SK-N-SH (cell line): ENCODE data around the gene CARMIL3. TPM values are rescaled to one million over a fixed set of nuclear protein-coding genes. Genes with fewer than 3 reads are reported as not detected.
A peak's percentile ranks its signal among the peaks of the same experiment; 100 is the strongest.

Experiments
- CTCF ChIA-PET: fragments of 300-600, 350-600 bp; formaldehyde crosslinking; extraction: SDS; loops from one replicate; lab custom pipeline; 2021; lab: Yijun Ruan, JAX
- POLR2A ChIA-PET: fragments of 350-600 bp; sonication (Branson Sonifier 250); formaldehyde crosslinking; extraction: SDS; loops from one replicate; lab custom pipeline; 2020; ENCODE audit warnings: antibody characterized with exemption, inconsistent platforms; lab: Yijun Ruan, JAX
- DNase-seq: peaks from one replicate; pipeline ENCODE4 v3.0.0; 2012
- H2AFZ ChIP-seq: fragments of 200-600 bp; sonication (generic); 2 replicates; pipeline ENCODE4 v1.8.1; 2016; ENCODE audit warnings: antibody characterized with exemption, mild to moderate bottlenecking, low read depth
- H3F3A ChIP-seq: fragments of 200-600 bp; sonication (generic); replicated peaks from 2 replicates; pipeline ENCODE3; 2016; ENCODE audit warnings: antibody characterized with exemption, mild to moderate bottlenecking; ENCODE audit not compliant: insufficient read depth
- H3K27ac ChIP-seq, 2 experiments: fragments of 200-500 bp in 1 of 2; fragments of 200-600 bp in 1 of 2; sonication (Bioruptor generic) in 1 of 2; sonication (generic), shearing (Covaris generic) in 1 of 2; 2 replicates each; pipeline versions ENCODE4 v1.5.1 to v1.6.1; 2014 to 2016; ENCODE audit warnings: low read depth in 2 of 2, inconsistent platforms in 1 of 2, low read length in 1 of 2, mild to moderate bottlenecking in 1 of 2, mixed read lengths in 1 of 2
- H3K27me3 ChIP-seq: fragments of 200-600 bp; sonication (generic), shearing (Covaris generic); 2 replicates; pipeline ENCODE4 v1.6.1; 2016; ENCODE audit warnings: mixed run types; ENCODE audit not compliant: insufficient read depth
- H3K36me3 ChIP-seq, 2 experiments: fragments of 200-500 bp in 1 of 2; fragments of 200-600 bp in 1 of 2; sonication (Bioruptor generic) in 1 of 2; sonication (generic) in 1 of 2; replicated peaks in 1 of 2; 2 replicates each; pipeline versions ENCODE3 to v1.5.1; 2014 to 2016; ENCODE audit warnings: low read length in 1 of 2, mild to moderate bottlenecking in 1 of 2; ENCODE audit not compliant: insufficient read depth in 2 of 2, control insufficient read depth in 1 of 2
- H3K4me1 ChIP-seq, 2 experiments: fragments of 200-500 bp in 1 of 2; fragments of 200-600 bp in 1 of 2; sonication (Bioruptor generic) in 1 of 2; sonication (generic), shearing (Covaris generic) in 1 of 2; 2 replicates each; pipeline versions ENCODE4 v1.5.1 to v1.6.1; 2014 to 2016; ENCODE audit warnings: low read depth in 1 of 2, low read length in 1 of 2, mixed run types in 1 of 2; ENCODE audit not compliant: insufficient read depth in 2 of 2, control insufficient read depth in 1 of 2
- H3K4me2 ChIP-seq: fragments of 200-600 bp; sonication (generic), shearing (Covaris generic); 2 replicates; pipeline ENCODE4 v1.6.1; 2017; ENCODE audit warnings: mixed run types
- H3K4me3 ChIP-seq, 2 experiments: fragments of 200-500 bp in 1 of 2; fragments of 200-600 bp in 1 of 2; sonication (Bioruptor generic) in 1 of 2; sonication (generic), shearing (Covaris generic) in 1 of 2; 2 replicates each; pipeline versions ENCODE4 v1.5.1 to v1.8.1; 2014 to 2016; ENCODE audit warnings: low read depth in 2 of 2, inconsistent platforms in 1 of 2, low read length in 1 of 2, mild to moderate bottlenecking in 1 of 2, mixed read lengths in 1 of 2, moderate library complexity in 1 of 2
- H3K79me2 ChIP-seq: fragments of 200-600 bp; sonication (generic); 2 replicates; pipeline ENCODE4 v1.8.1; 2017; ENCODE audit warnings: mild to moderate bottlenecking; ENCODE audit not compliant: insufficient read depth
- H3K9ac ChIP-seq: fragments of 200-600 bp; sonication (generic); 2 replicates; pipeline ENCODE4 v1.6.1; 2017; ENCODE audit warnings: mixed run types
- H3K9me2 ChIP-seq: fragments of 200-600 bp; sonication (generic); 2 replicates; pipeline ENCODE4 v1.6.1; 2017; ENCODE audit warnings: mixed run types
- H3K9me3 ChIP-seq: fragments of 200-600 bp; sonication (generic); 2 replicates; pipeline ENCODE4 v1.6.1; 2017; ENCODE audit warnings: mixed run types, mild to moderate bottlenecking, moderate library complexity
- H4K20me1 ChIP-seq: fragments of 200-600 bp; sonication (generic); 2 replicates; pipeline ENCODE4 v1.6.1; 2017; ENCODE audit warnings: mild to moderate bottlenecking, mixed run types; ENCODE audit not compliant: insufficient read depth
- CHD2 ChIP-seq: fragments of 150-350 bp; IDR thresholded peaks from 2 replicates; pipeline ENCODE4 v1.6.1; 2018; ENCODE audit warnings: low read length; ENCODE audit not compliant: partially characterized antibody
- EP300 ChIP-seq, 2 experiments: IDR thresholded peaks; 2 replicates each; pipeline versions ENCODE4 v1.4.0 to v1.6.1; 2012; ENCODE audit warnings: borderline replicate concordance in 1 of 2, low read depth in 1 of 2, low read length in 1 of 2
- EZH2phosphoT487 ChIP-seq: fragments of 200-600 bp; sonication (generic); IDR thresholded peaks from 2 replicates; pipeline ENCODE4 v1.6.1; 2017; ENCODE audit warnings: low read depth, mixed run types, mild to moderate bottlenecking, antibody characterized with exemption, moderate library complexity, borderline replicate concordance
- FOXJ3 ChIP-seq: sonication (generic); formaldehyde crosslinking; IDR thresholded peaks from 2 replicates; pipeline ENCODE4 v1.5.1; 2020; ENCODE audit warnings: mild to moderate bottlenecking, missing genetic modification reagents
- GABPA ChIP-seq: IDR thresholded peaks from 2 replicates; pipeline ENCODE4 v1.4.0; 2012; ENCODE audit warnings: low read depth, mild to moderate bottlenecking
- GATA2 ChIP-seq: sonication (generic); formaldehyde crosslinking; IDR thresholded peaks from 2 replicates; pipeline ENCODE4 v1.5.0; 2020; ENCODE audit warnings: mild to moderate bottlenecking, missing genetic modification reagents
- JUND ChIP-seq: IDR thresholded peaks from 2 replicates; pipeline ENCODE4 v1.4.0; 2012
- NRF1 ChIP-seq: IDR thresholded peaks from 2 replicates; pipeline ENCODE4 v1.6.1; 2012; ENCODE audit warnings: low read depth, mild to moderate bottlenecking, low read length
- RFX5 ChIP-seq: IDR thresholded peaks from 2 replicates; pipeline ENCODE4 v1.6.1; 2012; ENCODE audit warnings: mild to moderate bottlenecking, improper control_type of control experiment, low read length
- RXRA ChIP-seq: IDR thresholded peaks from 2 replicates; pipeline ENCODE4 v1.4.0; 2012; ENCODE audit warnings: low read depth, mild to moderate bottlenecking, borderline replicate concordance
- TEAD4 ChIP-seq: IDR thresholded peaks from 2 replicates; pipeline ENCODE4 v1.4.0; 2012; ENCODE audit warnings: mild to moderate bottlenecking, borderline replicate concordance; ENCODE audit not compliant: insufficient read depth
- WGBS: methylation state at CpG from one replicate; pipeline ENCODE4 v1.1.6; 2017; ENCODE audit warnings: low lambda C conversion rate; 5-methylcytosine and 5-hydroxymethylcytosine counted together
- polyA plus RNA-seq, 3 experiments: library from polyadenylated mRNA; depleted of rRNA; stranded (reverse); fragments of >200 nt; gene quantifications; 2 replicates each; pipeline ENCODE4 v1.2.3, GENCODE V29; 2012
- TF ChIP-seq, protein P1 (sequence below): IDR thresholded peaks from 2 replicates; pipeline ENCODE4 v1.6.1; 2012; ENCODE audit warnings: mild to moderate bottlenecking, low read depth, low read length, moderate library complexity
- TF ChIP-seq, protein P2 (sequence below): fragments of 200-600 bp; sonication (generic); IDR thresholded peaks from 2 replicates; pipeline ENCODE4 v1.6.1; 2017; ENCODE audit warnings: antibody characterized with exemption, mild to moderate bottlenecking, moderate library complexity
- TF ChIP-seq, protein P3 (sequence below): IDR thresholded peaks from 2 replicates; pipeline ENCODE4 v1.4.0; 2012; ENCODE audit warnings: low read depth, borderline replicate concordance
- TF ChIP-seq, protein P4 (sequence below): IDR thresholded peaks from 2 replicates; pipeline ENCODE4 v1.4.0; 2012; ENCODE audit warnings: low read depth, borderline replicate concordance
- TF ChIP-seq, protein P5 (sequence below): fragments of 150-350 bp; IDR thresholded peaks from 2 replicates; pipeline ENCODE4 v1.6.1; 2017; ENCODE audit warnings: antibody characterized with exemption, low read length, low read depth, borderline replicate concordance

Gene CARMIL3
- polyA plus RNA-seq, 1 of the 3 experiments (the other 2 are of a cell fraction), result 0.43 TPM

DNA sequence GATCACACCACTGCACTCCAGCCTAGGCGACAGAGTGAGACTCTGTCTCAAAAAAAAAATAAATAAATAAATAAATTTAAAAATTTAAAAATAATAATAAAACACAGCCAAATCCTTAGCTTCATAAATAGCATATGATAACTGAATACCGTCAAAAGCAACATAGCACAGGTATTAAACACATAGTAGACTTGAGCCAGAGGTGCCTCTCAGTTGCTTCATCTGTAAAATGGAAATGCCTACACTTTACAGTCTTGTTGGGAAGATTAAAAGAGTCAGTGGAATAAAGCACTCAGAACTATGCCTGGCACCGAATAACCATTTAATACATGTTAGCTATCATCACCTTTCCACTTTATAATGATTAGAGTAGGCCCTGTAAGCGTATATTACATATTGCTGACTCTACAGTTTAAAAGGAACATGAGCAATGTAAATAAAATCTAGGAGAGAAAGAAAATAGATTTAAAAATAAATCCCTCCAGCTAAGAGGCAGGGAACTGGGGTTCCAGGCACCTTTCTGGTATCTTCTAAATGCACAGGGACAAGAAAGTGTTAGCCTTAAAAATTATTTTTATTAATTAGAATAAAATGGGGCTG is 55.0 kb downstream of the CARMIL3 start:
- no peaks in the 10 kb centered on the region; a peak in 1 of 4 replicates for H3K4me1 ChIP-seq
- H3K27me3 ChIP-seq, result no peaks in the 10 kb centered on the region
- 85% methylated on average over 4 of the region's 4 CpGs for WGBS
- no peak for DNase-seq
- H3K9me2 ChIP-seq, result no peaks in the 10 kb centered on the region
- peaks cover 0 to 11% of the 10 kb centered on the region in 2 experiments for H3K36me3 ChIP-seq
- no peaks in the 10 kb centered on the region for H3K79me2 ChIP-seq
- peaks cover 4% of the 10 kb centered on the region for H3F3A ChIP-seq
- no peak overlapping the region for H3K9ac ChIP-seq
- no peak overlapping the region for H3K4me3 ChIP-seq
- H3K4me2 ChIP-seq, result no peak overlapping the region
- ChIA-PET CTCF (interaction anchor here (9.9 to 25.4 kb wide), 2 partner anchors 12 to 41 kb away, joined by 219 to 1159 read pairs; partner anchors contain the start of genes CARMIL3, CPNE6 and PCK2), POLR2A (interaction anchor here (0.7 to 1.7 kb wide), 4 partner anchors 10 to 44 kb away, joined by 3 to 5 read pairs (median 4); no protein-coding TSS in a partner anchor)
- no peaks in the 10 kb centered on the region for H3K9me3 ChIP-seq
- H3K27ac ChIP-seq, result no peak overlapping the region
- TF ChIP-seq RXRA (no peak), NRF1 (no peak), TEAD4 (no peak), JUND (no peak), CHD2 (no peak), EP300 (IDR thresholded peaks at IDR 0.05; ENCODE audit: borderline replicate concordance in 1 of 2, low read depth in 1 of 2, low read length in 1 of 2) (no peak), RFX5 (no peak), FOXJ3 (CRISPR knock-in tag) (no peak)
- TF ChIP-seq, protein P1, sequence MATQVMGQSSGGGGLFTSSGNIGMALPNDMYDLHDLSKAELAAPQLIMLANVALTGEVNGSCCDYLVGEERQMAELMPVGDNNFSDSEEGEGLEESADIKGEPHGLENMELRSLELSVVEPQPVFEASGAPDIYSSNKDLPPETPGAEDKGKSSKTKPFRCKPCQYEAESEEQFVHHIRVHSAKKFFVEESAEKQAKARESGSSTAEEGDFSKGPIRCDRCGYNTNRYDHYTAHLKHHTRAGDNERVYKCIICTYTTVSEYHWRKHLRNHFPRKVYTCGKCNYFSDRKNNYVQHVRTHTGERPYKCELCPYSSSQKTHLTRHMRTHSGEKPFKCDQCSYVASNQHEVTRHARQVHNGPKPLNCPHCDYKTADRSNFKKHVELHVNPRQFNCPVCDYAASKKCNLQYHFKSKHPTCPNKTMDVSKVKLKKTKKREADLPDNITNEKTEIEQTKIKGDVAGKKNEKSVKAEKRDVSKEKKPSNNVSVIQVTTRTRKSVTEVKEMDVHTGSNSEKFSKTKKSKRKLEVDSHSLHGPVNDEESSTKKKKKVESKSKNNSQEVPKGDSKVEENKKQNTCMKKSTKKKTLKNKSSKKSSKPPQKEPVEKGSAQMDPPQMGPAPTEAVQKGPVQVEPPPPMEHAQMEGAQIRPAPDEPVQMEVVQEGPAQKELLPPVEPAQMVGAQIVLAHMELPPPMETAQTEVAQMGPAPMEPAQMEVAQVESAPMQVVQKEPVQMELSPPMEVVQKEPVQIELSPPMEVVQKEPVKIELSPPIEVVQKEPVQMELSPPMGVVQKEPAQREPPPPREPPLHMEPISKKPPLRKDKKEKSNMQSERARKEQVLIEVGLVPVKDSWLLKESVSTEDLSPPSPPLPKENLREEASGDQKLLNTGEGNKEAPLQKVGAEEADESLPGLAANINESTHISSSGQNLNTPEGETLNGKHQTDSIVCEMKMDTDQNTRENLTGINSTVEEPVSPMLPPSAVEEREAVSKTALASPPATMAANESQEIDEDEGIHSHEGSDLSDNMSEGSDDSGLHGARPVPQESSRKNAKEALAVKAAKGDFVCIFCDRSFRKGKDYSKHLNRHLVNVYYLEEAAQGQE, result no peak
- no peaks in the 10 kb centered on the region for H4K20me1 ChIP-seq
- H2AFZ ChIP-seq, result no peak overlapping the region

DNA sequence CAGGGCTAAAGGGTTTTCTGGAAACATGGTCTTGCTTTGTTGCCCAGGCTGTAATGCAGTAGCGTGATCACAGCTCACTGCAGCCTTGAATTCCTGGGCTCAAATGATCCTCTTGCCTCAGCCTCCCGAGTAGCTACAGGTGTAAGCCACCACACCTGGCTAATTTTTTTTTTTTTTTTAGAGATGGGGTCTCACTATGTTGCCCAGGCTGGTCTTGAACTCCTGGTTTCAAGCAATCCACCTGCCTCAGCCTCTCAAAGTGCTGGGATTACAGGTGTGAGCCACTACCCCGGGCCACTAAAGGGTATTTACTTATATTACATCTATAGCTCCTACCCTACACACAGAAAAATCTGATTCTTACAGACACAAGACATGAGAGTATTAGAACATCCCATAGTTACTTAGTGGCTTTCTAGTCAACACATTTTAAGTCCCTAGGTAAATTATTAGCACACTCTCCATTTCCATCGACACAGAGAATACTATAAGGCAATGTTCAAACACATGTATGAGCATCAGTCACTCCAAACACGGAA is 56.6 kb downstream of the CARMIL3 start:
- ChIA-PET CTCF (interaction anchor here (0.6 to 25.4 kb wide), 29 partner anchors 9 to 127 kb away, joined by 3 to 1159 read pairs (median 5); partner anchors contain the start of genes CARMIL3, CPNE6, EMC9 and IRF9), POLR2A (interaction anchor here (0.5 to 2.2 kb wide), 8 partner anchors 8 to 123 kb away, joined by 3 to 12 read pairs (median 5); partner anchors contain the start of genes CARMIL3, PCK2 and PSME1)
- Histone ChIP-seq H3F3A (peaks cover 6% of the 10 kb centered on the region), H3K9me2 (no peaks in the 10 kb centered on the region), H4K20me1 (no peaks in the 10 kb centered on the region), H3K4me1 (peaks cover 0 to 2% of the 10 kb centered on the region in 2 experiments; a peak in 1 of 4 replicates), H3K4me2 (no peak overlapping the region), H3K36me3 (peaks cover 0 to 4% of the 10 kb centered on the region in 2 experiments), H2AFZ (0 out of 2 replicates have a peak overlapping the region, but pooled peaks have one; percentile 4), H3K4me3 (peak overlapping the region in 1 of 2 experiments; percentile 24; a peak in 1 of 4 replicates), H3K27me3 (no peaks in the 10 kb centered on the region), H3K9me3 (no peaks in the 10 kb centered on the region), H3K9ac (no peak overlapping the region), H3K79me2 (no peaks in the 10 kb centered on the region), H3K27ac (no peak overlapping the region)
- no peak for DNase-seq
- 42% methylated on average over 5 of the region's 5 CpGs for WGBS
- TF ChIP-seq EZH2phosphoT487, result no peak
- TF ChIP-seq, protein P2, sequence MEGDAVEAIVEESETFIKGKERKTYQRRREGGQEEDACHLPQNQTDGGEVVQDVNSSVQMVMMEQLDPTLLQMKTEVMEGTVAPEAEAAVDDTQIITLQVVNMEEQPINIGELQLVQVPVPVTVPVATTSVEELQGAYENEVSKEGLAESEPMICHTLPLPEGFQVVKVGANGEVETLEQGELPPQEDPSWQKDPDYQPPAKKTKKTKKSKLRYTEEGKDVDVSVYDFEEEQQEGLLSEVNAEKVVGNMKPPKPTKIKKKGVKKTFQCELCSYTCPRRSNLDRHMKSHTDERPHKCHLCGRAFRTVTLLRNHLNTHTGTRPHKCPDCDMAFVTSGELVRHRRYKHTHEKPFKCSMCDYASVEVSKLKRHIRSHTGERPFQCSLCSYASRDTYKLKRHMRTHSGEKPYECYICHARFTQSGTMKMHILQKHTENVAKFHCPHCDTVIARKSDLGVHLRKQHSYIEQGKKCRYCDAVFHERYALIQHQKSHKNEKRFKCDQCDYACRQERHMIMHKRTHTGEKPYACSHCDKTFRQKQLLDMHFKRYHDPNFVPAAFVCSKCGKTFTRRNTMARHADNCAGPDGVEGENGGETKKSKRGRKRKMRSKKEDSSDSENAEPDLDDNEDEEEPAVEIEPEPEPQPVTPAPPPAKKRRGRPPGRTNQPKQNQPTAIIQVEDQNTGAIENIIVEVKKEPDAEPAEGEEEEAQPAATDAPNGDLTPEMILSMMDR, result no peak
- TF ChIP-seq, protein P3, sequence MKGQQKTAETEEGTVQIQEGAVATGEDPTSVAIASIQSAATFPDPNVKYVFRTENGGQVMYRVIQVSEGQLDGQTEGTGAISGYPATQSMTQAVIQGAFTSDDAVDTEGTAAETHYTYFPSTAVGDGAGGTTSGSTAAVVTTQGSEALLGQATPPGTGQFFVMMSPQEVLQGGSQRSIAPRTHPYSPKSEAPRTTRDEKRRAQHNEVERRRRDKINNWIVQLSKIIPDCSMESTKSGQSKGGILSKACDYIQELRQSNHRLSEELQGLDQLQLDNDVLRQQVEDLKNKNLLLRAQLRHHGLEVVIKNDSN, result no peak
- TF ChIP-seq GABPA, result no peak
- TF ChIP-seq, protein P4, sequence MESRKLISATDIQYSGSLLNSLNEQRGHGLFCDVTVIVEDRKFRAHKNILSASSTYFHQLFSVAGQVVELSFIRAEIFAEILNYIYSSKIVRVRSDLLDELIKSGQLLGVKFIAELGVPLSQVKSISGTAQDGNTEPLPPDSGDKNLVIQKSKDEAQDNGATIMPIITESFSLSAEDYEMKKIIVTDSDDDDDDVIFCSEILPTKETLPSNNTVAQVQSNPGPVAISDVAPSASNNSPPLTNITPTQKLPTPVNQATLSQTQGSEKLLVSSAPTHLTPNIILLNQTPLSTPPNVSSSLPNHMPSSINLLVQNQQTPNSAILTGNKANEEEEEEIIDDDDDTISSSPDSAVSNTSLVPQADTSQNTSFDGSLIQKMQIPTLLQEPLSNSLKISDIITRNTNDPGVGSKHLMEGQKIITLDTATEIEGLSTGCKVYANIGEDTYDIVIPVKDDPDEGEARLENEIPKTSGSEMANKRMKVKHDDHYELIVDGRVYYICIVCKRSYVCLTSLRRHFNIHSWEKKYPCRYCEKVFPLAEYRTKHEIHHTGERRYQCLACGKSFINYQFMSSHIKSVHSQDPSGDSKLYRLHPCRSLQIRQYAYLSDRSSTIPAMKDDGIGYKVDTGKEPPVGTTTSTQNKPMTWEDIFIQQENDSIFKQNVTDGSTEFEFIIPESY, result no peak
- TF ChIP-seq, protein P5, sequence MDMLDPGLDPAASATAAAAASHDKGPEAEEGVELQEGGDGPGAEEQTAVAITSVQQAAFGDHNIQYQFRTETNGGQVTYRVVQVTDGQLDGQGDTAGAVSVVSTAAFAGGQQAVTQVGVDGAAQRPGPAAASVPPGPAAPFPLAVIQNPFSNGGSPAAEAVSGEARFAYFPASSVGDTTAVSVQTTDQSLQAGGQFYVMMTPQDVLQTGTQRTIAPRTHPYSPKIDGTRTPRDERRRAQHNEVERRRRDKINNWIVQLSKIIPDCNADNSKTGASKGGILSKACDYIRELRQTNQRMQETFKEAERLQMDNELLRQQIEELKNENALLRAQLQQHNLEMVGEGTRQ, result no peak
- TF ChIP-seq GATA2 (CRISPR knock-in tag), result no peak
